Activated T-helper 1 cell treated with anti-CD3 and anti-CD28 coated beads, Interleukin-12 subunit alpha, Interleukin-12 subunit beta, Interleukin-2, Interleukin-4 antibody, amounts not matched to agents 30 ng/mL and 10 ng/mL and 1 ng/mL, durations not matched to agents 14 hours and 24 hours and 36 hours (primary cell): ENCODE results near the gene ATXN8OS. TPM values are rescaled to one million over a fixed set of nuclear protein-coding genes. Genes with fewer than 3 reads are reported as not detected.

ENCODE experiments used
- DNase-seq: peaks from one replicate; pipeline ENCODE4 v3.0.0; 2021; ENCODE audit warnings: low spot score
- H3K27ac Mint-ChIP-seq: one replicate; pipeline ENCODE4 v1.8.0; 2021; ENCODE audit warnings: mild to moderate bottlenecking, mixed read lengths
- H3K27me3 Mint-ChIP-seq: one replicate; pipeline ENCODE4 v1.8.0; 2022; ENCODE audit warnings: mild to moderate bottlenecking, moderate library complexity, mixed read lengths; ENCODE audit not compliant: insufficient read depth
- H3K36me3 Mint-ChIP-seq: one replicate; pipeline ENCODE4 v1.8.0; 2021; ENCODE audit warnings: low read depth, mixed read lengths
- H3K4me1 Mint-ChIP-seq: one replicate; pipeline ENCODE4 v1.8.0; 2021; ENCODE audit warnings: low read depth, mixed read lengths
- H3K4me3 Mint-ChIP-seq: one replicate; pipeline ENCODE4 v1.8.0; 2021; ENCODE audit warnings: mild to moderate bottlenecking, moderate library complexity, mixed read lengths
- H3K9me3 Mint-ChIP-seq: one replicate; pipeline ENCODE4 v1.8.0; 2021; ENCODE audit warnings: mixed read lengths
- intact Hi-C: fragments of 100-400 bp; cut with micrococcal nuclease; formaldehyde crosslinking; loops from one replicate; pipeline ENCODE4 v1.15.1; 2024
- total RNA-seq: library from RNA; stranded (reverse); gene quantifications from 2 replicates; pipeline ENCODE4 v1.2.3, GENCODE V29; 2022

ATXN8OS gene
- total RNA-seq, 1 donor from 2014 or later, result not detected

GRCh38 chr13:70162141-70162540, 54.5 kb downstream of the ATXN8OS start:
- no peak overlapping the region for H3K27ac Mint-ChIP-seq
- intact Hi-C loops, result no loop called here
- no peaks in the 10 kb centered on the region for H3K36me3 Mint-ChIP-seq
- no peaks in the 10 kb centered on the region for H3K27me3 Mint-ChIP-seq
- DNase-seq, result no peak
- H3K4me3 Mint-ChIP-seq, result no peak overlapping the region
- H3K9me3 Mint-ChIP-seq, result peaks cover 14% of the 10 kb centered on the region
- no peaks in the 10 kb centered on the region for H3K4me1 Mint-ChIP-seq

GRCh38 chr13:70170689-70171088, 63.1 kb downstream of the ATXN8OS start:
- DNase-seq, result no peak
- H3K36me3 Mint-ChIP-seq, result no peaks in the 10 kb centered on the region
- no peak overlapping the region for H3K27ac Mint-ChIP-seq
- H3K27me3 Mint-ChIP-seq, result no peaks in the 10 kb centered on the region
- peaks cover 19% of the 10 kb centered on the region for H3K9me3 Mint-ChIP-seq
- no peaks in the 10 kb centered on the region for H3K4me1 Mint-ChIP-seq
- H3K4me3 Mint-ChIP-seq, result no peak overlapping the region
- intact Hi-C loops, result no loop called here

- Mint-ChIP-seq H3K9me3 (peaks cover 19% of the 10 kb centered on the region), H3K27ac (no peak overlapping the region), H3K4me1 (no peaks in the 10 kb centered on the region), H3K36me3 (no peaks in the 10 kb centered on the region), H3K4me3 (no peak overlapping the region), H3K27me3 (no peaks in the 10 kb centered on the region)
- no peak for DNase-seq
- intact Hi-C loops, result no loop called here
Measured at GRCh38 chr13:70171151-70171550, 63.5 kb downstream of the ATXN8OS start.

GRCh38 chr13:70172946-70173597, 65.4 kb downstream of the ATXN8OS start:
- intact Hi-C loops, result no loop called here

GRCh38 chr13:70173598-70173959, 66.0 kb downstream of the ATXN8OS start:
- no peak for DNase-seq
- intact Hi-C loops, result no loop called here
- Mint-ChIP-seq H3K36me3 (no peaks in the 10 kb centered on the region), H3K27me3 (no peaks in the 10 kb centered on the region), H3K4me1 (no peaks in the 10 kb centered on the region), H3K9me3 (peaks cover 14% of the 10 kb centered on the region), H3K27ac (no peak overlapping the region), H3K4me3 (no peak overlapping the region)

More at GRCh38 chr13:70172946-70173597, 65.4 kb downstream of the ATXN8OS start:
- H3K9me3 Mint-ChIP-seq, result peaks cover 19% of the 10 kb centered on the region
- no peaks in the 10 kb centered on the region for H3K36me3 Mint-ChIP-seq
- H3K4me1 Mint-ChIP-seq, result no peaks in the 10 kb centered on the region
- H3K27me3 Mint-ChIP-seq, result no peaks in the 10 kb centered on the region
- no peak for DNase-seq
- H3K4me3 Mint-ChIP-seq, result no peak overlapping the region
- H3K27ac Mint-ChIP-seq, result no peak overlapping the region

- peaks cover 9% of the 10 kb centered on the region for H3K9me3 Mint-ChIP-seq
- H3K27me3 Mint-ChIP-seq, result no peaks in the 10 kb centered on the region
- H3K4me1 Mint-ChIP-seq, result no peaks in the 10 kb centered on the region
Measured at GRCh38 chr13:70178346-70178745, 70.7 kb downstream of the ATXN8OS start.

More at GRCh38 chr13:70178346-70178745, 70.7 kb downstream of the ATXN8OS start:
- no peaks in the 10 kb centered on the region for H3K36me3 Mint-ChIP-seq
- no peak for DNase-seq
- H3K27ac Mint-ChIP-seq, result no peak overlapping the region
- H3K4me3 Mint-ChIP-seq, result no peak overlapping the region
- intact Hi-C loops, result no loop called here

Other genes starting within 250 kb of the ATXN8OS start
- not detected in 2 replicates for gene KLHL1, start 626 bp downstream of the ATXN8OS start, total RNA-seq